ENCODE measurements around the gene MARK3.

DNA sequence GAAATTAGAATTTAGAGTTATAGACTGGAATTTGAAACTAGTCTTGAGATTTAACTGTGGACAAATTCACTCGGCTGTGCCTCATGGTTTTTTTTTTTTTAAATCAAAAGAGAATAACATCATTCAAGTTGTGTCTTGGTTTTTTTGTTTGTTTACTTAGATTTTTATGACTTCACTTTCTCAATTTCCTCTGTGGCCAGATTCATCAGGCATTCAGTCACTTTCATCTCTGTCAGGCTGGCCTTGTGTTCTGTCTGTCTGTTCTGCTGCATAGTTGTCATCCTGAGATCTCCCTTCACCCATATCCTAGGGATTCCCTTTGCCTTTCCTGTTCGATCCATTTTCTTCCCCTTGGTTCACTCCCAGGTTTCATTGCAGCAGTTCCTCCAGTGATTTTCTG lies 10.0 kb downstream of the MARK3 start:
- TF ChIP-seq, protein P1, sequence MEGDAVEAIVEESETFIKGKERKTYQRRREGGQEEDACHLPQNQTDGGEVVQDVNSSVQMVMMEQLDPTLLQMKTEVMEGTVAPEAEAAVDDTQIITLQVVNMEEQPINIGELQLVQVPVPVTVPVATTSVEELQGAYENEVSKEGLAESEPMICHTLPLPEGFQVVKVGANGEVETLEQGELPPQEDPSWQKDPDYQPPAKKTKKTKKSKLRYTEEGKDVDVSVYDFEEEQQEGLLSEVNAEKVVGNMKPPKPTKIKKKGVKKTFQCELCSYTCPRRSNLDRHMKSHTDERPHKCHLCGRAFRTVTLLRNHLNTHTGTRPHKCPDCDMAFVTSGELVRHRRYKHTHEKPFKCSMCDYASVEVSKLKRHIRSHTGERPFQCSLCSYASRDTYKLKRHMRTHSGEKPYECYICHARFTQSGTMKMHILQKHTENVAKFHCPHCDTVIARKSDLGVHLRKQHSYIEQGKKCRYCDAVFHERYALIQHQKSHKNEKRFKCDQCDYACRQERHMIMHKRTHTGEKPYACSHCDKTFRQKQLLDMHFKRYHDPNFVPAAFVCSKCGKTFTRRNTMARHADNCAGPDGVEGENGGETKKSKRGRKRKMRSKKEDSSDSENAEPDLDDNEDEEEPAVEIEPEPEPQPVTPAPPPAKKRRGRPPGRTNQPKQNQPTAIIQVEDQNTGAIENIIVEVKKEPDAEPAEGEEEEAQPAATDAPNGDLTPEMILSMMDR (IDR thresholded peaks at IDR 0.05): no peak
- TF ChIP-seq POLR2A (IDR thresholded peaks at IDR 0.05): no peak
